ENCODE measurements around the gene TMEM98.
"Not testable (repeated sequence)": the region's sequence is repeated elsewhere in the genome, so short reads cannot be mapped to it uniquely, and the experiment has no call there.

The TMEM98 gene

GRCh38 chr17:32976605-32977004 lies 48.7 kb downstream of the TMEM98 start:
- Histone ChIP-seq H3K27me3 (no peaks in the 10 kb centered on the region), H3K4me3 (ENCODE audit: low read depth in 1 of 2, low read length in 1 of 2) (no peak overlapping the region), H3K9me3 (no peaks in the 10 kb centered on the region), H3K27ac (no peak overlapping the region), H3K4me1 (ENCODE audit: control insufficient read depth in 1 of 2, insufficient read depth in 1 of 2, low read depth in 1 of 2, low read length in 1 of 2) (no peaks in the 10 kb centered on the region), H3K36me3 (no peaks in the 10 kb centered on the region)
- no peak for TF ChIP-seq CTCF (IDR thresholded peaks at IDR 0.05)

GRCh38 chr17:32980230-32980629 lies 52.3 kb downstream of the TMEM98 start:
- Histone ChIP-seq H3K4me1 (ENCODE audit: control insufficient read depth in 1 of 2, insufficient read depth in 1 of 2, low read depth in 1 of 2, low read length in 1 of 2) (no peaks in the 10 kb centered on the region), H3K9me3 (no peaks in the 10 kb centered on the region), H3K27me3 (no peaks in the 10 kb centered on the region), H3K27ac (no peak overlapping the region), H3K36me3 (no peaks in the 10 kb centered on the region), H3K4me3 (ENCODE audit: low read depth in 1 of 2, low read length in 1 of 2) (no peak overlapping the region)
- no peak for TF ChIP-seq CTCF (IDR thresholded peaks at IDR 0.05)

- H3K4me3 ChIP-seq (ENCODE audit: low read depth in 1 of 2, low read length in 1 of 2); H3K27ac ChIP-seq; H3K4me1 ChIP-seq (ENCODE audit: control insufficient read depth in 1 of 2, insufficient read depth in 1 of 2, low read depth in 1 of 2, low read length in 1 of 2); H3K36me3 ChIP-seq; H3K27me3 ChIP-seq; H3K9me3 ChIP-seq: not testable (repeated sequence)
Measured at GRCh38 chr17:32981611-32982010, 53.7 kb downstream of the TMEM98 start.

- Histone ChIP-seq H3K27ac (no peak overlapping the region), H3K4me1 (ENCODE audit: control insufficient read depth in 1 of 2, insufficient read depth in 1 of 2, low read depth in 1 of 2, low read length in 1 of 2) (no peaks in the 10 kb centered on the region), H3K27me3 (no peaks in the 10 kb centered on the region), H3K4me3 (ENCODE audit: low read depth in 1 of 2, low read length in 1 of 2) (no peak overlapping the region), H3K36me3 (no peaks in the 10 kb centered on the region), H3K9me3 (no peaks in the 10 kb centered on the region)
- no peak for TF ChIP-seq CTCF (IDR thresholded peaks at IDR 0.05)
Measured at GRCh38 chr17:32985050-32985756, 57.2 kb downstream of the TMEM98 start.

GRCh38 chr17:32987453-32987805 lies 59.5 kb downstream of the TMEM98 start:
- not testable (repeated sequence) for H3K36me3 ChIP-seq; H3K27ac ChIP-seq; H3K4me1 ChIP-seq (ENCODE audit: control insufficient read depth in 1 of 2, insufficient read depth in 1 of 2, low read depth in 1 of 2, low read length in 1 of 2); H3K9me3 ChIP-seq; H3K4me3 ChIP-seq (ENCODE audit: low read depth in 1 of 2, low read length in 1 of 2); H3K27me3 ChIP-seq

- H3K9me3 ChIP-seq; H3K27ac ChIP-seq; H3K4me3 ChIP-seq (ENCODE audit: low read depth in 1 of 2, low read length in 1 of 2); H3K27me3 ChIP-seq; H3K4me1 ChIP-seq (ENCODE audit: control insufficient read depth in 1 of 2, insufficient read depth in 1 of 2, low read depth in 1 of 2, low read length in 1 of 2); H3K36me3 ChIP-seq: not testable (repeated sequence)
Measured at GRCh38 chr17:32987868-32988267, 59.9 kb downstream of the TMEM98 start.

GRCh38 chr17:32988481-32989101 lies 60.6 kb downstream of the TMEM98 start:
- no peaks in the 10 kb centered on the region for H3K36me3 ChIP-seq
- no peak overlapping the region for H3K4me3 ChIP-seq (ENCODE audit: low read depth in 1 of 2, low read length in 1 of 2)
- H3K27me3 ChIP-seq, result no peaks in the 10 kb centered on the region
- H3K9me3 ChIP-seq, result no peaks in the 10 kb centered on the region
- no peak overlapping the region for H3K27ac ChIP-seq
- no peaks in the 10 kb centered on the region for H3K4me1 ChIP-seq (ENCODE audit: control insufficient read depth in 1 of 2, insufficient read depth in 1 of 2, low read depth in 1 of 2, low read length in 1 of 2)
- no peak for TF ChIP-seq CTCF (IDR thresholded peaks at IDR 0.05)
